Uterine smooth muscle cell (primary cell): ENCODE results near the gene MAP2K1. TPM values are rescaled to one million over a fixed set of nuclear protein-coding genes. Genes with fewer than 3 reads are reported as not detected.

Source experiments
- total RNA-seq: library from RNA; depleted of rRNA; stranded (reverse); fragments of >200 nt; gene quantifications from 2 replicates; pipeline ENCODE4 v1.2.3, GENCODE V29; 2014

MAP2K1 gene
- total RNA-seq, result 35.1 and 42.8 TPM in 2 replicates

DNA sequence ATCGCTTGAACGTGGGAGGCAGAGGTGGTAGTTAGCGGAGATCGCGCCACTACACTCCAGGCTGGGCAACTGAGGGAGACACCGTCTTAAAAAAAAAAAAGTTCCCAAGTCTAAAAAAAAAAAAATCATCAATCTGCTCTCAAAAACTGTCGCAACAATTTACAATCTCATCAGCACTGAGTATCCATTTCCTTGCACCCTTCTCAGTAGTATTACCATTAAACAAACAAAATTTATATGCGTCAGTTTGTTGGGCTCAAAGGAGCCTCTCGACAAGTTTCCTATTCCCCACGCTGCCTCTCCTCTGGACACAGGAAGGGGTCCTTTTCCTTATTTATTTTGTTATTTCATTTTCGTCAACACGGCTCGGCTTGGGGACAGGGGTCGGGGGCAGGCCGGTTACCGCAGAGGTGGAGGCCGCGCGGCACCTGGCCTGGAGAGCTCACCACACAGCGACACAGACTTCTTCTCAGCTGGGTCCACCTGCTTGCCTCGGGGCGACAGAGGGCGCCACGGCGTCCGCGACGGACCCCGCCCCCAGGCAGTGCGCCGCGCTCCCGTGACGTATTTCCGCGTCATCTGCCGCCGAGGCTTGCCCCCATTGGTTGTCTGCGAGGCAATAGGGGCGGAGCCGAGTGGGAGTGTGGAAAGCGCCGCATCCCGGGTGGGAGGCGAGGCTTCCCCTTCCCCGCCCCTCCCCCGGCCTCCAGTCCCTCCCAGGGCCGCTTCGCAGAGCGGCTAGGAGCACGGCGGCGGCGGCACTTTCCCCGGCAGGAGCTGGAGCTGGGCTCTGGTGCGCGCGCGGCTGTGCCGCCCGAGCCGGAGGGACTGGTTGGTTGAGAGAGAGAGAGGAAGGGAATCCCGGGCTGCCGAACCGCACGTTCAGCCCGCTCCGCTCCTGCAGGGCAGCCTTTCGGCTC is at the start of gene MAP2K1:
Gene MAP2K1, plus strand, starts transcription at position 709 of the 920 bp plus-strand sequence. CDS start 436 bp downstream, outside the sequence.

GRCh38 chr15:66356359-66357236 is 30.1 kb upstream of the MAP2K1 start, which contains the start of gene TIPIN:
Gene TIPIN (minus strand): TSS chr15:66356685. CDS start chr15:66352947, 3,738 bp downstream.

GRCh38 chr15:66497502-66498455 is 111.1 kb downstream of the MAP2K1 start, which contains the start of gene SNAPC5:
Gene SNAPC5 (minus strand): TSS chr15:66497762. CDS start chr15:66497731, 31 bp downstream.

DNA sequence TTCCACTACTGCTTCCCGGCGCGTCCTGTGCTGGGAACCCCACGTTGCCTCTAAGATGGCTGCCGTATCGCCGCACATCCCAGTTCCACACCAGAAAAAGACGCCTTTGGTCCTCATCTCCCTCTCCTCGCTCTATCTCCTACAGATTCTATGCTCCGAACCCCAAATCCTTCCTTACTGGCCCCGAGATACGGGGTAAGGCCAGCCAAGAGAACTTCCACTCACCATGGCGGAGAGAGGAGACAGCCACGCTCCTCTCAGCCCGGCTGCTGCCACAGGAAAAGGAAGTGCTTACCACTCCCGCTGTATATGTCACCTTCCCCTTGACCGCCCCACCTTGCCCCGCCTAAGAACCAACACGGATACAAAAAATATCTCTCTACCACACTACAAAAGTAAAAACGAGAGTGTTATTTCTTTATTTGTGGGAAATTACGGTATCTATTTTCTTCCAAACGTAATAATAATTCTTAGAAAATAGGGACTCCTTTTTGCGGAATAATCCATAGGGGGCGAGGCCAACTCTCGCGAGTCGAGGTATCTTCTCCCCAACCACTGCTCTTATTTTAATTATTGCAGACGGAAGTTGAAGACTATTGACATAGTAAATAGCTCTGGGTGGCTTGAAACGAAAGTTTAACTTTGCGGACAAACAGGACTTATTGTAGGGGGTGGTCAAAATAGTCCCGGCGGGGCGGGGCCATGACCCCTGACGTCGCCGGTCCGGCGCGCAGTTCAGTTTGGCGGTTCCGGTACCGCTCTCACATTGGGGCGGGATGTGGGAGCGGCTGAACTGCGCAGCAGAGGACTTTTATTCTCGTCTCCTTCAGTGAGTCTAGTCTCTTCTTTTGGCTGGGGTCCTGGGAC is 118.1 kb downstream of the MAP2K1 start, which contains the start of the genes RPL4 and ZWILCH:
Gene RPL4, minus strand, starts transcription at position 293 of the 867 bp plus-strand sequence. Its CDS starts 65 bp downstream, at position 228.
Gene ZWILCH, plus strand, starts transcription at position 764 of the 867 bp plus-strand sequence. Its CDS starts 13 bp downstream, at position 777.

Other genes with a start within 250 kb of the MAP2K1 start
- gene MEGF11, start 133.2 kb upstream of the MAP2K1 start, total RNA-seq, result not detected in 2 replicates
- 26.0 and 27.6 TPM in 2 replicates for gene DIS3L, start 93.3 kb upstream of the MAP2K1 start, total RNA-seq
- gene TIPIN, start 30.2 kb upstream of the MAP2K1 start, total RNA-seq, result 15.2 and 24.7 TPM in 2 replicates
- 16.0 and 36.2 TPM in 2 replicates for gene SNAPC5, start 110.8 kb downstream of the MAP2K1 start, total RNA-seq
- gene RPL4, start 117.9 kb downstream of the MAP2K1 start, total RNA-seq, result 2,649 and 2,706 TPM in 2 replicates
- 15.2 and 39.3 TPM in 2 replicates for gene ZWILCH, start 118.4 kb downstream of the MAP2K1 start, total RNA-seq
- gene LCTL, start 179.1 kb downstream of the MAP2K1 start, total RNA-seq, result 0.33 and 0.75 TPM in 2 replicates